Heart right ventricle (tissue), 16 donors: Measurements from ENCODE around the gene SLC4A8. TPM values are rescaled to one million over a fixed set of nuclear protein-coding genes. Genes with fewer than 3 reads are reported as not detected.

Experiments
- ATAC-seq, 8 donors: fragments of 200-7000 bp; cut with Tn5 transposase; one replicate each; pipeline ENCODE4 v1.9.1; 2020; ENCODE audit warnings: mild to moderate bottlenecking in 8 of 8, moderate library complexity in 8 of 8, moderate number of reproducible peaks in 1 of 8
- DNase-seq, 2 donors: peaks; one replicate each; pipeline ENCODE4 v3.0.0-alpha.2; 2020
- H3K27ac ChIP-seq, 10 donors: fragments of 200-600 bp; sonication (generic) in 2 of 10; one replicate each; pipeline versions ENCODE4 v1.5.0 to v1.8.0; 2020 to 2022; ENCODE audit warnings: mild to moderate bottlenecking in 3 of 10
- H3K27me3 ChIP-seq, 7 donors: fragments of 200-600 bp; one replicate each; pipeline ENCODE4 v1.8.0; 2021 to 2022; ENCODE audit warnings: mild to moderate bottlenecking in 2 of 7
- H3K36me3 ChIP-seq, 9 donors: fragments of 200-600 bp; sonication (generic) in 1 of 9; one replicate each; pipeline versions ENCODE4 v1.5.0 to v1.8.0; 2020 to 2022; ENCODE audit warnings: mild to moderate bottlenecking in 2 of 9
- H3K4me1 ChIP-seq, 9 donors: fragments of 200-600 bp; sonication (generic) in 1 of 9; one replicate each; pipeline versions ENCODE4 v1.5.0 to v1.8.0; 2020 to 2022; ENCODE audit warnings: mild to moderate bottlenecking in 4 of 9
- H3K4me3 ChIP-seq, 10 donors: fragments of 200-600 bp; sonication (generic) in 2 of 10; one replicate each; pipeline versions ENCODE4 v1.5.0 to v1.8.0; 2020 to 2022; ENCODE audit warnings: mild to moderate bottlenecking in 7 of 10, moderate library complexity in 2 of 10
- H3K9me3 ChIP-seq, 11 donors: fragments of 200-600 bp in 10 of 11; sonication (generic) in 2 of 11; one replicate each; pipeline versions ENCODE4 v1.5.0 to v1.8.0; 2013 to 2022; ENCODE audit warnings: mild to moderate bottlenecking in 2 of 11, control low read depth in 1 of 11, moderate library complexity in 1 of 11
- CTCF ChIP-seq, 9 donors: fragments of 200-600 bp; sonication (generic) in 2 of 9; IDR thresholded peaks; one replicate each; pipeline versions ENCODE4 v1.5.0 to v1.8.0; 2021 to 2022; ENCODE audit warnings: antibody characterized with exemption in 9 of 9, mild to moderate bottlenecking in 5 of 9, moderate library complexity in 1 of 9
- WGBS, 2 donors: extraction: QIAGEN DNeasy Blood & Tissue Kit; methylation state at CpG; one replicate each; pipeline ENCODE4 v1.1.7; 2013; ENCODE audit warnings: inconsistent platforms in 1 of 2; 5-methylcytosine and 5-hydroxymethylcytosine counted together
- intact Hi-C, 10 donors: fragments of 100-400 bp; cut with DNase I; formaldehyde crosslinking; loops; one replicate each; pipeline versions ENCODE4 v1.11.1 to v1.14.2; 2022
- polyA plus RNA-seq, 2 donors: library from polyadenylated mRNA; stranded (reverse); fragments of 200-250 nt; gene quantifications; one replicate each; pipeline ENCODE4 v1.2.3, GENCODE V29; 2013
- total RNA-seq, 10 donors: library from RNA; stranded (reverse); fragmentation: NEBNext Ultra II Directional in 3 of 10; extraction: Animal tissue kit (Norgen Biotek cat#: 25700) in 3 of 10; gene quantifications; one replicate each; pipeline versions ENCODE4 v1.2.1 to v1.2.4, GENCODE V29; 2021 to 2023
- donor health status: Arrhythmogenic right ventricular cardiomyopathy.
- donor health status: ischemic (EF 13 %, LVEDD 7.1; RV severe dilation, severe dysfunction).
- donor health status: healthy with polysubstance abuse.
- donor health status: DM: no; HTN: yes; CAD: no.
- donor health status: DM: no; HTN: no; CAD: no.
- donor health status: ischemic (EF 25% LVEDD 6.9; RV normal size, moderate dysfunction).
- donor health status: ischemic (EF 25% LVEDD 5.7; RV mildly dilated, moderate dysfunction).
- donor health status: healthy.
- donor health status: DM: yes; HTN: yes; CAD: no.
- donor health status: Ischemic cardiomyopathy.
- donor health status: ischemic (EF 35%, LVEDD 5.7; RV mildly dilated, moderate dysfunction).
- donor health status: nonischemic (EF 11% LVEDD 7.7; RV severe dilation, severe dysfunction).
- donor health status: DM: yes; HTN: yes; CAD: no.
- donor health status: PGD.
- donor health status: ischemic (EF 29% LVEDD 5.4; RV normal size, mild dysfunction).
- donor health status: nonischemic (EF 23%, LVEDD 6.1; RV moderate dilation, normal function).

The SLC4A8 gene
- total and polyA plus RNA-seq, 12 donors: 0.12 to 1.8 (median 0.58) TPM

- no peak for DNase-seq
- ATAC-seq: no peak
- Histone ChIP-seq H3K27me3 (no peaks in the 10 kb centered on the region), H3K4me3 (no peak overlapping the region), H3K27ac (no peak overlapping the region), H3K36me3 (no peaks in the 10 kb centered on the region), H3K4me1 (no peaks in the 10 kb centered on the region), H3K9me3 (no peaks in the 10 kb centered on the region)
- intact Hi-C loops: no loop called here
- 69 to 79% methylated on average over 2 of the region's 2 CpGs for WGBS, 2 donors
- TF ChIP-seq CTCF (IDR thresholded peaks at IDR 0.05): no peak
Observed at GRCh38 chr12:51493281-51493680, 68.7 kb downstream of the SLC4A8 start.

GRCh38 chr12:51496895-51497294, 72.3 kb downstream of the SLC4A8 start:
- WGBS, 2 donors: 89 to 91% methylated on average over 2 of the region's 2 CpGs
- DNase-seq (no peak), ATAC-seq (no peak)
- Histone ChIP-seq H3K9me3 (no peaks in the 10 kb centered on the region), H3K4me3 (no peak overlapping the region), H3K27me3 (no peaks in the 10 kb centered on the region), H3K27ac (no peak overlapping the region), H3K36me3 (no peaks in the 10 kb centered on the region), H3K4me1 (no peaks in the 10 kb centered on the region)
- intact Hi-C loops: no loop called here
- no peak for TF ChIP-seq CTCF (IDR thresholded peaks at IDR 0.05)

- Histone ChIP-seq H3K36me3 (no peaks in the 10 kb centered on the region), H3K9me3 (no peaks in the 10 kb centered on the region), H3K27ac (no peak overlapping the region), H3K4me1 (no peaks in the 10 kb centered on the region), H3K27me3 (peaks cover 0 to 8% (median 0%) of the 10 kb centered on the region in 7 donors), H3K4me3 (no peak overlapping the region)
- 63 to 66% methylated on average over 3 of the region's 3 CpGs for WGBS, 2 donors
- no peak for ATAC-seq
- TF ChIP-seq CTCF (IDR thresholded peaks at IDR 0.05): no peak
- DNase-seq: no peak
- intact Hi-C loops: no loop called here
Observed at GRCh38 chr12:51504851-51505250, 80.2 kb downstream of the SLC4A8 start.

- Histone ChIP-seq H3K4me1 (no peaks in the 10 kb centered on the region), H3K36me3 (no peaks in the 10 kb centered on the region), H3K4me3 (no peak overlapping the region), H3K27ac (no peak overlapping the region), H3K27me3 (peaks cover 0 to 8% (median 0%) of the 10 kb centered on the region in 7 donors), H3K9me3 (no peaks in the 10 kb centered on the region)
- ATAC-seq (no peak), DNase-seq (no peak)
- 70 to 73% methylated on average over 6 of the region's 6 CpGs for WGBS, 2 donors
- no peak for TF ChIP-seq CTCF (IDR thresholded peaks at IDR 0.05)
- intact Hi-C loops: no loop called here
Observed at GRCh38 chr12:51505360-51506105, 80.9 kb downstream of the SLC4A8 start.
